Measurements from ENCODE around the gene CBX5. TPM values are rescaled to one million over a fixed set of nuclear protein-coding genes. Genes with fewer than 3 reads are reported as not detected.
A peak's percentile ranks its signal among the peaks of the same experiment; 100 is the strongest.

The CBX5 gene
- total RNA-seq, 1 donor from 2014 or later = 52.3 TPM

GRCh38 chr12:54261815-54262402, 18.0 kb downstream of the CBX5 start:
- Histone ChIP-seq H3K36me3 (peaks cover 5% of the 10 kb centered on the region), H3K4me1 (peaks cover 34% of the 10 kb centered on the region), H3K27me3 (no peaks in the 10 kb centered on the region), H3K4me3 (no peak overlapping the region), H3K9me3 (no peaks in the 10 kb centered on the region), H3K27ac (peak overlapping the region; percentile 27)
- TF ChIP-seq CTCF (IDR thresholded peaks at IDR 0.05) = no peak
- no peak for DNase-seq
- intact Hi-C loops (cut with DNase I) = no loop called here
- no peak for ATAC-seq

GRCh38 chr12:54259194-54260011, 20.5 kb downstream of the CBX5 start:
- DNase-seq = peak; percentile 78
- H3K4me3 ChIP-seq = peak overlapping the region; percentile 41
- no peaks in the 10 kb centered on the region for H3K9me3 ChIP-seq
- H3K4me1 ChIP-seq = peaks cover 34% of the 10 kb centered on the region
- peaks cover 28% of the 10 kb centered on the region for H3K36me3 ChIP-seq
- ATAC-seq = peak; percentile 91
- intact Hi-C loops (cut with DNase I) = loop anchor here (10.0 kb wide), 1 partner anchor 105 kb away; the partner anchor contains the start of gene GPR84
- H3K27ac ChIP-seq = peak overlapping the region; percentile 76
- no peaks in the 10 kb centered on the region for H3K27me3 ChIP-seq
- no peak for TF ChIP-seq CTCF (IDR thresholded peaks at IDR 0.05)

GRCh38 chr12:54258201-54258681, 21.7 kb downstream of the CBX5 start:
- no peak for ATAC-seq
- no peak overlapping the region for H3K4me3 ChIP-seq
- no peak for DNase-seq
- no peak overlapping the region for H3K27ac ChIP-seq
- peaks cover 34% of the 10 kb centered on the region for H3K4me1 ChIP-seq
- H3K36me3 ChIP-seq = peaks cover 32% of the 10 kb centered on the region
- no peaks in the 10 kb centered on the region for H3K9me3 ChIP-seq
- no peaks in the 10 kb centered on the region for H3K27me3 ChIP-seq
- intact Hi-C loops (cut with DNase I) = loop anchor here (10.0 kb wide), 1 partner anchor 107 kb away; the partner anchor contains the start of gene GPR84
- no peak for TF ChIP-seq CTCF (IDR thresholded peaks at IDR 0.05)

- no peak for TF ChIP-seq CTCF (IDR thresholded peaks at IDR 0.05)
- no peak for ATAC-seq
- peaks cover 28% of the 10 kb centered on the region for H3K4me1 ChIP-seq
- H3K27ac ChIP-seq = no peak overlapping the region
- intact Hi-C loops (cut with DNase I) = loop anchor here (10.0 kb wide), 1 partner anchor 107 kb away; the partner anchor contains the start of gene GPR84
- peaks cover 41% of the 10 kb centered on the region for H3K36me3 ChIP-seq
- H3K4me3 ChIP-seq = no peak overlapping the region
- no peaks in the 10 kb centered on the region for H3K9me3 ChIP-seq
- no peak for DNase-seq
- no peaks in the 10 kb centered on the region for H3K27me3 ChIP-seq
These were observed 22.6 kb downstream of the CBX5 start for GRCh38 chr12:54257332-54257731.

GRCh38 chr12:54253240-54253639, 26.7 kb downstream of the CBX5 start:
- Histone ChIP-seq H3K9me3 (no peaks in the 10 kb centered on the region), H3K36me3 (peaks cover 57% of the 10 kb centered on the region), H3K4me3 (no peak overlapping the region), H3K27ac (no peak overlapping the region), H3K4me1 (peaks cover 2% of the 10 kb centered on the region), H3K27me3 (no peaks in the 10 kb centered on the region)
- ATAC-seq (no peak), DNase-seq (no peak)
- intact Hi-C loops (cut with DNase I) = loop anchor here (10.0 kb wide), 1 partner anchor 112 kb away; the partner anchor contains the start of gene GPR84
- no peak for TF ChIP-seq CTCF (IDR thresholded peaks at IDR 0.05)
